HCT116 (cell line): ENCODE data around the gene P4HTM. TPM values are rescaled to one million over a fixed set of nuclear protein-coding genes. Genes with fewer than 3 reads are reported as not detected.

ENCODE experiments used
- ATAC-seq: fragments of 200-7000 bp; cut with Tn5 transposase; 2 replicates; pipeline ENCODE4 v1.9.1; 2020; ENCODE audit warnings: mild to moderate bottlenecking, moderate library complexity
- BruUV-seq: library from RNA; stranded (reverse); fragments of 400-500 nt; replicated peaks from 2 replicates; lab custom pipeline; 2021; lab: Mats Ljungman, UMichigan
- CTCF ChIA-PET: fragments of 300-600 bp; sonication (Branson Sonifier 250); formaldehyde crosslinking; loops from one replicate; lab custom pipeline; 2021; ENCODE audit warnings: antibody characterized with exemption; lab: Charles Lee
- POLR2A ChIA-PET: fragments of 300-600, 350-600 bp; sonication (Branson Sonifier 250); formaldehyde crosslinking; loops from one replicate; lab custom pipeline; 2021; ENCODE audit warnings: antibody characterized with exemption; lab: Charles Lee
- RAD21 ChIA-PET, 2 experiments: fragments of 300-600 bp; sonication (Branson Sonifier 250); formaldehyde crosslinking; loops; one replicate each; lab custom pipeline; 2023; ENCODE audit warnings: low total read pairs in 2 of 2; ENCODE audit not compliant: uncharacterized antibody in 2 of 2, unreplicated experiment in 2 of 2, low non-redundant PET in 1 of 2; lab: Charles Lee
- DNase-seq: peaks from one replicate; pipeline ENCODE4 v3.0.0-alpha.2; 2010; ENCODE audit warnings: low read depth, low spot score
- H2AFZ ChIP-seq: fragments of 200-600 bp; shearing (Covaris generic), sonication (generic); 2 replicates; pipeline ENCODE4 v1.6.1; 2017; ENCODE audit warnings: low read depth, mixed run types, mixed read lengths, antibody characterized with exemption, low read length; ENCODE audit not compliant: poor library complexity, severe bottlenecking
- H3K27ac ChIP-seq: 2 replicates; pipeline ENCODE4 v1.5.1; 2012; ENCODE audit warnings: low read depth, low read length
- H3K27me3 ChIP-seq: fragments of 200-600 bp; sonication (generic); 2 replicates; pipeline ENCODE4 v1.6.1; 2016; ENCODE audit warnings: mixed run types, low read length, mixed read lengths; ENCODE audit not compliant: insufficient read depth
- H3K36me3 ChIP-seq, 2 experiments: fragments of 200-500 bp in 1 of 2; fragments of 200-600 bp in 1 of 2; sonication (Bioruptor generic) in 1 of 2; sonication (generic) in 1 of 2; 2 replicates each; pipeline versions ENCODE4 v1.5.1 to v1.6.1; 2014 to 2016; ENCODE audit warnings: low read length in 2 of 2, inconsistent platforms in 1 of 2, mixed read lengths in 1 of 2, mixed run types in 1 of 2; ENCODE audit not compliant: insufficient read depth in 2 of 2, control insufficient read depth in 1 of 2
- H3K4me1 ChIP-seq, 2 experiments: fragments of 200-600 bp in 1 of 2; sonication (generic) in 1 of 2; 2 replicates each; pipeline versions ENCODE4 v1.5.1 to v1.6.1; 2012 to 2017; ENCODE audit warnings: low read length in 2 of 2, inconsistent platforms in 1 of 2, mild to moderate bottlenecking in 1 of 2, mixed read lengths in 1 of 2, mixed run types in 1 of 2, moderate library complexity in 1 of 2; ENCODE audit not compliant: insufficient read depth in 2 of 2, control insufficient read depth in 1 of 2
- H3K4me2 ChIP-seq: fragments of 200-600 bp; sonication (generic); 2 replicates; pipeline ENCODE4 v1.6.1; 2017; ENCODE audit warnings: mixed run types, low read length, mixed read lengths
- H3K4me3 ChIP-seq, 2 experiments: fragments of 200-600 bp in 1 of 2; sonication (generic) in 1 of 2; replicated peaks in 1 of 2; 2 replicates each; pipeline ENCODE4 v1.5.1; 2011 to 2016; ENCODE audit warnings: low read length in 2 of 2, control low read depth in 1 of 2, low read depth in 1 of 2, mild to moderate bottlenecking in 1 of 2, mixed read lengths in 1 of 2, mixed run types in 1 of 2
- H3K79me2 ChIP-seq: fragments of 200-600 bp; sonication (generic); 2 replicates; pipeline ENCODE4 v1.6.1; 2017; ENCODE audit warnings: mild to moderate bottlenecking, mixed run types, low read length, moderate library complexity, mixed read lengths; ENCODE audit not compliant: insufficient read depth
- H3K9ac ChIP-seq: fragments of 200-600 bp; sonication (generic); 2 replicates; pipeline ENCODE4 v1.6.1; 2016; ENCODE audit warnings: low read length, mixed read lengths
- H3K9me2 ChIP-seq: fragments of 200-600 bp; sonication (generic), shearing (Covaris generic); 2 replicates; pipeline ENCODE4 v1.6.1; 2017; ENCODE audit warnings: mixed run types, mild to moderate bottlenecking, moderate library complexity; ENCODE audit not compliant: insufficient read depth
- H3K9me3 ChIP-seq, 2 experiments: fragments of 200-500 bp in 1 of 2; fragments of 200-600 bp in 1 of 2; sonication (Bioruptor generic) in 1 of 2; sonication (generic) in 1 of 2; 2 replicates each; pipeline ENCODE4 v1.6.1; 2014 to 2017; ENCODE audit warnings: low read length in 2 of 2, mixed read lengths in 2 of 2, inconsistent platforms in 1 of 2, low read depth in 1 of 2, mild to moderate bottlenecking in 1 of 2, mixed run types in 1 of 2, moderate library complexity in 1 of 2; ENCODE audit not compliant: control insufficient read depth in 1 of 2, insufficient read depth in 1 of 2
- H4K20me1 ChIP-seq: fragments of 200-600 bp; sonication (generic), shearing (Covaris generic); 2 replicates; pipeline ENCODE4 v1.6.1; 2017; ENCODE audit warnings: mixed run types, mild to moderate bottlenecking, moderate library complexity; ENCODE audit not compliant: insufficient read depth
- CEBPB ChIP-seq: IDR thresholded peaks from 2 replicates; pipeline ENCODE4 v1.6.1; 2012; ENCODE audit warnings: low read depth
- EGR1 ChIP-seq: IDR thresholded peaks from 2 replicates; pipeline ENCODE4 v1.6.1; 2012; ENCODE audit warnings: low read depth
- POLR2AphosphoS5 ChIP-seq: IDR thresholded peaks from 2 replicates; pipeline ENCODE4 v1.6.1; 2011; ENCODE audit warnings: mild to moderate bottlenecking, low read depth, low read length, moderate library complexity
- RAD21 ChIP-seq: IDR thresholded peaks from 2 replicates; pipeline ENCODE4 v1.6.1; 2012; ENCODE audit warnings: low read depth, mild to moderate bottlenecking
- REST ChIP-seq: IDR thresholded peaks from 2 replicates; pipeline ENCODE4 v1.6.1; 2012; ENCODE audit warnings: low read depth
- ZBTB33 ChIP-seq: IDR thresholded peaks from 2 replicates; pipeline ENCODE4 v1.6.1; 2011; ENCODE audit warnings: mild to moderate bottlenecking, low read length, moderate library complexity; ENCODE audit not compliant: insufficient replicate concordance; ENCODE audit errors: extremely low read depth
- intact Hi-C: fragments of 100-400 bp; cut with micrococcal nuclease; formaldehyde crosslinking; loops from 2 replicates; pipeline ENCODE4 v1.10.0; 2022
- total RNA-seq: library from RNA; stranded (reverse); gene quantifications from one replicate; pipeline ENCODE4 v1.2.1, GENCODE V29; 2021; ENCODE audit not compliant: unreplicated experiment
- TF ChIP-seq, protein P1 (sequence below), 3 experiments: fragments of 200-600 bp in 1 of 3; sonication (generic) in 1 of 3; IDR thresholded peaks in 2 of 3; conservative IDR thresholded peaks in 1 of 3; 2 replicates each; pipeline ENCODE4 v1.5.1; 2012 to 2017; ENCODE audit warnings: low read depth in 2 of 3, low read length in 2 of 3, antibody characterized with exemption in 1 of 3, borderline replicate concordance in 1 of 3, control low read depth in 1 of 3, mild to moderate bottlenecking in 1 of 3, mixed read lengths in 1 of 3, mixed run types in 1 of 3, moderate library complexity in 1 of 3; ENCODE audit not compliant: insufficient read depth in 1 of 3

The P4HTM gene
- total RNA-seq, 1 experiment from 2014 or later = 60.5 TPM

- no peak for TF ChIP-seq ZBTB33
- no peak for TF ChIP-seq CEBPB
- no peak for TF ChIP-seq POLR2AphosphoS5
- no peak for TF ChIP-seq EGR1
These were observed 38.3 kb upstream of the P4HTM start (continued) for GRCh38 chr3:48951764-48952163.

GRCh38 chr3:48952510-48953118 lies 37.4 kb upstream of the P4HTM start:
- intact Hi-C loops = loop anchor here (1.0 to 5.0 kb wide), 2 partner anchors 215 to 265 kb away; partner anchors contain the start of gene NCKIPSD
- no peaks in the 10 kb centered on the region for H3K9me3 ChIP-seq
- no peaks in the 10 kb centered on the region for H3K27me3 ChIP-seq
- ChIA-PET RAD21 (no interaction called here), POLR2A (interaction anchor here (0.7 kb wide), 1 partner anchor 255 kb away, joined by 3 read pairs; no protein-coding TSS in a partner anchor), CTCF (interaction anchor here (0.5 to 1.5 kb wide), 3 partner anchors 187 to 266 kb away, joined by 3 to 6 read pairs (median 4); partner anchors contain the start of gene NCKIPSD)
- H2AFZ ChIP-seq = no peak overlapping the region
- ATAC-seq (peak; percentile 93), DNase-seq (peak; percentile 41)
- H3K36me3 ChIP-seq = peaks cover 5 to 7% of the 10 kb centered on the region in 2 experiments; a peak in 1 of 4 replicates
- peaks cover 10% of the 10 kb centered on the region; the same call in 1 of the 2 replicates for H4K20me1 ChIP-seq
- H3K9ac ChIP-seq = no peak overlapping the region
- no peak overlapping the region for H3K4me3 ChIP-seq
- H3K79me2 ChIP-seq = peaks cover 86% of the 10 kb centered on the region
- TF ChIP-seq REST = no peak
- TF ChIP-seq RAD21 = peak; percentile 80
- TF ChIP-seq EGR1 = no peak
- TF ChIP-seq, protein P1, sequence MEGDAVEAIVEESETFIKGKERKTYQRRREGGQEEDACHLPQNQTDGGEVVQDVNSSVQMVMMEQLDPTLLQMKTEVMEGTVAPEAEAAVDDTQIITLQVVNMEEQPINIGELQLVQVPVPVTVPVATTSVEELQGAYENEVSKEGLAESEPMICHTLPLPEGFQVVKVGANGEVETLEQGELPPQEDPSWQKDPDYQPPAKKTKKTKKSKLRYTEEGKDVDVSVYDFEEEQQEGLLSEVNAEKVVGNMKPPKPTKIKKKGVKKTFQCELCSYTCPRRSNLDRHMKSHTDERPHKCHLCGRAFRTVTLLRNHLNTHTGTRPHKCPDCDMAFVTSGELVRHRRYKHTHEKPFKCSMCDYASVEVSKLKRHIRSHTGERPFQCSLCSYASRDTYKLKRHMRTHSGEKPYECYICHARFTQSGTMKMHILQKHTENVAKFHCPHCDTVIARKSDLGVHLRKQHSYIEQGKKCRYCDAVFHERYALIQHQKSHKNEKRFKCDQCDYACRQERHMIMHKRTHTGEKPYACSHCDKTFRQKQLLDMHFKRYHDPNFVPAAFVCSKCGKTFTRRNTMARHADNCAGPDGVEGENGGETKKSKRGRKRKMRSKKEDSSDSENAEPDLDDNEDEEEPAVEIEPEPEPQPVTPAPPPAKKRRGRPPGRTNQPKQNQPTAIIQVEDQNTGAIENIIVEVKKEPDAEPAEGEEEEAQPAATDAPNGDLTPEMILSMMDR (IDR thresholded peaks at IDR 0.05 in 2 of 3, conservative IDR thresholded peaks at IDR 0.05 in 1 of 3; ENCODE audit: borderline replicate concordance in 1 of 3, insufficient read depth in 1 of 3, low read depth in 2 of 3, low read length in 2 of 3) = peak; percentile 61 to 76 (median 74); a peak in 5 of 6 replicates
- H3K4me1 ChIP-seq = 0 out of 4 replicates have a peak, but pooled peaks cover 0 to 4% of the 10 kb centered on the region in 2 experiments
- no peak overlapping the region for H3K27ac ChIP-seq
- H3K9me2 ChIP-seq = no peaks in the 10 kb centered on the region
- no TSS peak for BruUV-seq
- H3K4me2 ChIP-seq = no peak overlapping the region
